Measurements from ENCODE around the gene CPS1.

- no peak for TF ChIP-seq POLR2A (IDR thresholded peaks at IDR 0.05)
- TF ChIP-seq, protein P1, sequence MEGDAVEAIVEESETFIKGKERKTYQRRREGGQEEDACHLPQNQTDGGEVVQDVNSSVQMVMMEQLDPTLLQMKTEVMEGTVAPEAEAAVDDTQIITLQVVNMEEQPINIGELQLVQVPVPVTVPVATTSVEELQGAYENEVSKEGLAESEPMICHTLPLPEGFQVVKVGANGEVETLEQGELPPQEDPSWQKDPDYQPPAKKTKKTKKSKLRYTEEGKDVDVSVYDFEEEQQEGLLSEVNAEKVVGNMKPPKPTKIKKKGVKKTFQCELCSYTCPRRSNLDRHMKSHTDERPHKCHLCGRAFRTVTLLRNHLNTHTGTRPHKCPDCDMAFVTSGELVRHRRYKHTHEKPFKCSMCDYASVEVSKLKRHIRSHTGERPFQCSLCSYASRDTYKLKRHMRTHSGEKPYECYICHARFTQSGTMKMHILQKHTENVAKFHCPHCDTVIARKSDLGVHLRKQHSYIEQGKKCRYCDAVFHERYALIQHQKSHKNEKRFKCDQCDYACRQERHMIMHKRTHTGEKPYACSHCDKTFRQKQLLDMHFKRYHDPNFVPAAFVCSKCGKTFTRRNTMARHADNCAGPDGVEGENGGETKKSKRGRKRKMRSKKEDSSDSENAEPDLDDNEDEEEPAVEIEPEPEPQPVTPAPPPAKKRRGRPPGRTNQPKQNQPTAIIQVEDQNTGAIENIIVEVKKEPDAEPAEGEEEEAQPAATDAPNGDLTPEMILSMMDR (IDR thresholded peaks at IDR 0.05 in 8 of 11, conservative IDR thresholded peaks at IDR 0.05 in 3 of 11), result no peak
Observed at GRCh38 chr2:210533389-210533788, 23.0 kb upstream of the CPS1 start.
